ENCODE results near the gene GPR84. TPM values are rescaled to one million over a fixed set of nuclear protein-coding genes. Genes with fewer than 3 reads are reported as not detected.
A peak's percentile ranks its signal among the peaks of the same experiment; 100 is the strongest.

The GPR84 gene
- total and polyA plus RNA-seq, 12 donors, result 0.15 to 2.9 (median 0.32) TPM; not detected in 7

- Histone ChIP-seq H3K36me3 (peaks cover 0 to 15% (median 0%) of the 10 kb centered on the region in 9 donors), H3K27ac (peak within 1 kb of the TSS; percentile 56 to 95 (median 83)), H3K4me3 (peak within 1 kb of the TSS; percentile 70 to 90 (median 81)), H3K27me3 (no peaks in the 10 kb centered on the region), H3K4me1 (peaks cover 3 to 51% (median 39%) of the 10 kb centered on the region in 9 donors), H3K9me3 (no peaks in the 10 kb centered on the region)
- ATAC-seq, result peak; percentile 98 to 99 (median 98)
- 2% methylated on average over 34 of the region's 34 CpGs for WGBS, 2 donors
- TF ChIP-seq CTCF (IDR thresholded peaks at IDR 0.05), result peak; percentile 49 to 88 (median 81)
- intact Hi-C loops (cut with DNase I), result loop anchor here in 6 of 10 donors (2.0 to 10.0 kb wide), 8 partner anchors 33 to 110 kb away; partner anchors contain the start of genes CBX5 (in 3 of the 6), HNRNPA1 (in 3 of the 6) and GPR84 (in 1 of the 6)
- DNase-seq, result peak; percentile 88 to 98
Measured at GRCh38 chr12:54324617-54325441, 39.5 kb downstream of the GPR84 start, which contains the start of gene COPZ1. Gene COPZ1, plus strand, starts transcription at chr12:54325131. Its CDS starts 33 bp downstream, at chr12:54325164.

DNA sequence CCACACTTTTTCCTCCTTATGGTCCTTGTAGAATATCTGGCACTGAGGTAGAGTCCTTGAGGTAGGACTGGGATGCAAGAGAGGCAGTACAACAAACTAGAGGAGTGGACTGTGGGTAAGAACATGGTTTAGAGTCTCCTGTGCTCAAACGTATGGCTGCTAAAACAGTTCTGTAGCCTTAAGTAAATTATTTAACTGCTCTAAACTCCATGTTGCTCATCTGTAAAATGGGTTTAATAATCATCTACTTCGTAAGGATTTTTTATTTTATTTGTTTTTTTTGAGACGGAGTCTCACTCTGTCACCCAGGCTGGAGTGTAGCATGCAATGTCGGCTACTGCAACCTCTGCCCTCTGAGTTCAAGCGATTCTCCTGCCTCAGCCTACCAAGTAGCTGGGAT lies 42.9 kb downstream of the GPR84 start:
- WGBS, 2 donors, result 86 to 89% methylated on average over 5 of the region's 5 CpGs
- no peak for ATAC-seq
- no peak for DNase-seq
- no peaks in the 10 kb centered on the region for H3K27me3 ChIP-seq
- no peaks in the 10 kb centered on the region for H3K36me3 ChIP-seq
- H3K4me3 ChIP-seq, result no peak overlapping the region
- intact Hi-C loops (cut with DNase I), result loop anchor here in 3 of 10 donors (5.0 to 10.0 kb wide), 4 partner anchors 39 to 107 kb away; partner anchors contain the start of genes CBX5 (in 1 of the 3) and HNRNPA1 (in 1 of the 3)
- no peaks in the 10 kb centered on the region for H3K9me3 ChIP-seq
- H3K4me1 ChIP-seq, result peaks cover 3 to 18% (median 10%) of the 10 kb centered on the region in 9 donors
- TF ChIP-seq CTCF (IDR thresholded peaks at IDR 0.05), result no peak
- no peak overlapping the region for H3K27ac ChIP-seq

Small RNAs within 50 kb of the gene (microRNA-seq; reads per million reads assigned to microRNA genes)
- 372 to 457 reads per million in 2 donors for gene MIR148B

Other genes with a start within 250 kb of the GPR84 start
- 10 to 100 TPM in 9 of 10 donors, 1 to 10 TPM in 1; 8.8 to 20.7 (median 13.8) TPM for gene SMUG1, start 175.5 kb downstream of the GPR84 start, total RNA-seq
- 10 to 100 TPM; 16.2 to 28.8 TPM for gene SMUG1, start 175.5 kb downstream of the GPR84 start, polyA plus RNA-seq
- gene CBX5, start 84.4 kb downstream of the GPR84 start, total RNA-seq, result 10 to 100 TPM; 44.4 to 53.5 (median 49.7) TPM
- gene CBX5, start 84.4 kb downstream of the GPR84 start, polyA plus RNA-seq, result 10 to 100 TPM; 13.4 to 19.2 TPM
- gene HNRNPA1, start 83.8 kb downstream of the GPR84 start, total RNA-seq, result 100 to 1,000 TPM; 419 to 538 (median 462) TPM
- gene HNRNPA1, start 83.8 kb downstream of the GPR84 start, polyA plus RNA-seq, result 100 to 1,000 TPM; 353 to 641 TPM
- gene NFE2, start 63.5 kb downstream of the GPR84 start, total RNA-seq, result 1 to 10 TPM in 1 of 10 donors, under 1 TPM in 8, not detected in 1; 0.17 to 1.4 (median 0.50) TPM
- under 1 TPM in 1 of 2 donors, not detected in 1; 0.28 TPM for gene NFE2, start 63.5 kb downstream of the GPR84 start, polyA plus RNA-seq
- 100 to 1,000 TPM; 111 to 143 (median 131) TPM for gene COPZ1, start 39.4 kb downstream of the GPR84 start, total RNA-seq
- gene COPZ1, start 39.4 kb downstream of the GPR84 start, polyA plus RNA-seq, result 100 to 1,000 TPM in 1 of 2 donors, 10 to 100 TPM in 1; 64.0 to 152 TPM
- gene ZNF385A, start 20.2 kb upstream of the GPR84 start, total RNA-seq, result 10 to 100 TPM in 2 of 10 donors, 1 to 10 TPM in 8; 3.8 to 19.1 (median 4.8) TPM
- gene ZNF385A, start 20.2 kb upstream of the GPR84 start, polyA plus RNA-seq, result 10 to 100 TPM in 1 of 2 donors, 1 to 10 TPM in 1; 8.1 to 10.5 TPM
- gene ITGA5, start 54.8 kb upstream of the GPR84 start, total RNA-seq, result 10 to 100 TPM; 35.7 to 86.1 (median 48.8) TPM
- 100 to 1,000 TPM in 1 of 2 donors, 10 to 100 TPM in 1; 31.9 to 154 TPM for gene ITGA5, start 54.8 kb upstream of the GPR84 start, polyA plus RNA-seq
- under 1 TPM in 2 of 10 donors, not detected in 8; 0.38 to 0.65 TPM for gene GTSF1, start 109.1 kb upstream of the GPR84 start, total RNA-seq
- gene GTSF1, start 109.1 kb upstream of the GPR84 start, polyA plus RNA-seq, result under 1 TPM in 1 of 2 donors, not detected in 1; 0.07 TPM
- 10 to 100 TPM in 2 of 10 donors, 1 to 10 TPM in 8; 1.4 to 33.8 (median 2.7) TPM for gene NCKAP1L, start 133.3 kb upstream of the GPR84 start, total RNA-seq
- 1 to 10 TPM; 1.7 to 2.3 TPM for gene NCKAP1L, start 133.3 kb upstream of the GPR84 start, polyA plus RNA-seq
- gene PDE1B, start 185.1 kb upstream of the GPR84 start, total RNA-seq, result 1 to 10 TPM in 8 of 10 donors, under 1 TPM in 2; 0.79 to 8.1 (median 1.9) TPM
- gene PDE1B, start 185.1 kb upstream of the GPR84 start, polyA plus RNA-seq, result 1 to 10 TPM; 4.7 to 5.3 TPM
- gene PPP1R1A, start 224.2 kb upstream of the GPR84 start, total RNA-seq, result 100 to 1,000 TPM in 3 of 10 donors, 10 to 100 TPM in 7; 39.4 to 378 (median 56.5) TPM
- 100 to 1,000 TPM in 1 of 2 donors, 10 to 100 TPM in 1; 46.6 to 203 TPM for gene PPP1R1A, start 224.2 kb upstream of the GPR84 start, polyA plus RNA-seq